ELR (cell line): Measurements from ENCODE around the gene ARL14EP.

Source experiments
- DNase-seq: peaks from one replicate; pipeline ENCODE4 v3.0.0-alpha.2; 2015; ENCODE audit warnings: low read depth

Gene ARL14EP

DNA sequence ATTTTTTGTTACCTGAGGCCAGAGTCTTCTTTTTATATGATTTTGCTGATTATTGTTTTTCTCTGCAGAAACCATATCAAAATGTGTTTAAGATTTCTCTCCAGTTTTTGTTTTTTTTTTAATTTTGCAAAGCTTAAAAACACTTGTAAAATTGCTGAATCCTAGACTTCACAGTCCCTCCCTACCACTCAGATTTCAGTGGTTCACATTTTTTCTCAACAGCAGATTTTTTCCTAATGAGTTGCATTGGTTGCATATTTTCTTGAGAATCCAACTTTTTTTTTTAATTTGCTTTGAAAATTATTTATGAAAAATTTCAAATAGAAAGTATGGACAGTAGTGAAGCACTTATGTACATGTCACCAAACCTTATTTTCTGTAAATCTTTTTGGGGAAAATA is 5.8 kb downstream of the ARL14EP start:
- DNase-seq = no peak

DNA sequence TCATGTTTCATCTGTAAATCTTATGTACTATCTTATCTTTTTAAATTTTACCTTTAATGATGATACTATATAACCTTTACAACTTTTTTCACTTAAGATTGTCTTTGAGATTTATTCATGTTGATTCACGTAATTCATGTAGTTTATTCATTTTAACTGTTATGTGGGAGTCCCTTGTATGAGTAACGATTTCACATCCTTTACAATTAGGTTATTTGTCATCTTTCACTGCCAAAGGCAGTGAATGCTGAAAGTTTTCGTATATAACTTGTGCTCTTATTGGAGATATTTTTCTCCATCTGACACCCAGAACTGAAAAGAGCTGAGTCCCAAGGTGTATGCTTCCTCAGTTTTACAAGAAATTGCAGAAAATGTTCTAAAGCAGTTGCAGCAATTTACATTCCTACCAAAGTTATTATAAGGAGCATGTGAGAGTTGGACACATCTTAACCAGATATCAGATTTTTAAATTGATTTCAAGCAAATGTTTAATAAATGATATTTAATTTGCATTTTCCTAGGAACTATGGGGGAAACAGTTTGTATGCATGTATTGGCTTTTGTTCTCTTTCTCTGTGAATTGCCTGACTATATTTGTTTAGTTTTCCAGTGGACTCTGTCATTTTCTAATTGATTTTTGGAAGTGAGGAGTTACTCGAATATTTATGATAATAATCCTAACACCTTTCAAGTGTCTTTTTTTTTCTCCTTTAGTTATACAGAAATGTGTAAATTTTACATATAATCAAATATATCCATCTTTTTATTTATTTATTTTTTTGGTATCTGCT is 6.4 kb downstream of the ARL14EP start:
- DNase-seq = no peak

DNA sequence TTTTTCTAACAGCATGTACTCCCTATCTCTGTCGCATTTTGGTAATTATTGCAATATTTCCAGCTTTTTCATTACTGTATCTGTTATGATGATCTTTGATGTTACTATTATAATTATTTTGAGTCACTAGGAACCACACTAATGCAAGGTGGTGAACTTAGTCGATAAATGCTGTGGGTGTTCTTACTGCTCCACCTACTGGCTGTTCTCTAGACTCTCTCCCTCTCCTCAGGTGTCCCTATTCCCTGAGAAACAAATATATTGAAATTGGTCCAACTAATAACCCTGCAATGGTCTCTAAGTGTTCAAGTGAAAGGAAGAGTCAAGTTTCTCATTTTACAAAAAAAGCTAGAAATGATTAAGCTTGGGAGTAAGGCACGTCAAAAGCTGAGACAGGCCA is 10.5 kb downstream of the ARL14EP start:
- DNase-seq = peak; percentile 24

DNA sequence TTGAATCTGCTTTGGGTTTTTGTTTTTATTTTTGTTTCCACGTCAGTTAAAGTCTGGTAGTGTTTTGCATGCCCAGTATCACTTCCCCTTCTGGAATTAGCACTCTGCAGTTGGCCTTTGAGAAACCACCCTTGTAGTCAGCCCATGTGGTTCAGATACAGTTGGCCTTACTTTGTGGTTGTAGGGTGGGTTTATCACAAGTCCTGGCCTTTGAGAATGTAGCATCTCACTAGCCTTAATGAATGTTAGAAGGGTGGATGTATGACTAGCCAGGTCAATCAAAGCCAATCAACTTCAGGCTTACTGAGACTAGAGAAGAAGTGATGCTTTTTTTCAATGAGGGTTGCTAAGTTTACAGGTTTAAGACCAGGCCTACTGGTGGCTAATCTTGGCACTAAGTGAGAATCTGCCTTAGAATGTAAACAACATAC is 19.8 kb downstream of the ARL14EP start:
- DNase-seq = no peak

DNA sequence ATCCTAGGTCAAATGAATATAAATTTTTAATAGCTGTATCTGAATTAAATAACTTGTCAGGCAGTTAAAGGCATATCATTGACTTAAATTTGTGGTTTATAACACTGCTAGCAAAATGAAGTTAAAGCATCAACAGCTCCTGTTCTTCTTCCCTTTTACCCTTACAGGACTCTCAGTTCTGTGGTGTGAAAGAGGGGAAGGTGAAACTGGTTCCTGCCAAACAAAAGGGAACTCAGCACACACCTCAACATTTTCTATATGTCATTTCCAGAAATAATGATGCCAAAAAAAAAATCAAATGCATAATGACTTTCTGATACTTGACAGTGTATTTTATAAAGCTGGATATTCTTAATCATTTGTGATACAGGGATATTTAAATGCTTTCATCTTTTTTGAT is 21.2 kb downstream of the ARL14EP start:
- DNase-seq = no peak

DNA sequence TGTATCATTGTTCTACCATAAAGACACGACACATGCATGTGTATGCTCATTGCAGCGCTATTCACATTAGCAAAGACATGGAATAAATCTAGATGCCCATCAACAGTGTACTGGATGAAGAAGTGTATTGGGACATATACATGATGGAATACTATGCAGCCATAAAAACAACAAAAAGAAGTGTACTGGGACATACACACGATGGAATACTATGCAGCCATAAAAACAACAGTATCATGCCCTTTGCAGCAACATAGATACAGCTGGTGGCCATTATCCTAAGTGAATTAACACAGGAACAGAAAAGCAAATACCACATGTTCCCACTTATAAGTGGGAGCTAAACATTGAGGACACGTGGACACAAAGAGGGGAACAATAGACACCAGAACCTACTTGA is 22.7 kb downstream of the ARL14EP start:
- DNase-seq = no peak

DNA sequence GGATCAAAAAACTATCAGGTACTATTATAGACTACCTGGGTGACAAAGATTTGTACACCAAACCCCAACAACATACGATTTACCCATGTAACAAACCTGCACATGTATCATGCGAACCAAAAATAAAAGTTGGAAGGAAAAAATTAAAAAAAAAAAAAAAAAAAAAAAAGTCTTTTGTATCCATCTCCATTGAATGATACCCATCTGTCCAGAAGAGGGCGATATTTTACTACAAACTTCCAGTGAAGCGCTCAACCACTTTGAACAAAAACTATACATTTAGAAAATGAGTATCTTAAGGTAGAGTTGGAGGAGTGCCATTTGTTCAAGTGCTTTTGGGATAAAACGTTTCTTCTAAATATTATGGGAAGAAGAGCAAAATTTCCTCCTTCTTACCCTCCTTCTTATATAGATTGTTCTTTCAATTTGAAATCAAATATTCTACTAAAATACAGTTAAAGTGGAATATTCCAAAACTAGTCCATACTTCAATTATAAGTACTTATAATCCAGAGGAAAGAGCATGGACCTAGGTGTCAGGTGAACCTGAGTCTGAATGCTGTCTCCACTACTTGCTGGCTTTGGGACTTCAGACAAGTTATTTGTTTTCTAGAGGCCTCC is 23.3 kb downstream of the ARL14EP start:
- peak; percentile 62 for DNase-seq

DNA sequence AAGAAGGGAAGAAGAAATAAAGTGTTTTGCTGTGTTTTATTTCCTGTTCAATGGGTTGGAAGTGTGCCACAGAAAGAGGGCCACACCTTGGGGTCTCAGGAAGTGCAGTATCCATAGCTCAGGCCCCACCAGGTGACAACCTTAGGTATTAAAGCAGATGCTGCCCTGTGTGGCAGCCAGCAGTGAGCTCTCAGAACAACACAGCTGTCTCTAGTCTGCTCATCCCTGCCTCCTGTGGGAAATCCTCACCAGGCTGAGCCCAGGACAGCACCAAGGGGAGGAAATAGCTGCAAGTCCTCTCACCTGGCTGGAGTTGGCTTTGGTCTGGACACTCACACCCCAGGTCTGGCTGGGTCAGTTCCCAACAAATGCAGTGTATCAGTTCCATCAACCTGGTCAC is 25.1 kb downstream of the ARL14EP start:
- no peak for DNase-seq

DNA sequence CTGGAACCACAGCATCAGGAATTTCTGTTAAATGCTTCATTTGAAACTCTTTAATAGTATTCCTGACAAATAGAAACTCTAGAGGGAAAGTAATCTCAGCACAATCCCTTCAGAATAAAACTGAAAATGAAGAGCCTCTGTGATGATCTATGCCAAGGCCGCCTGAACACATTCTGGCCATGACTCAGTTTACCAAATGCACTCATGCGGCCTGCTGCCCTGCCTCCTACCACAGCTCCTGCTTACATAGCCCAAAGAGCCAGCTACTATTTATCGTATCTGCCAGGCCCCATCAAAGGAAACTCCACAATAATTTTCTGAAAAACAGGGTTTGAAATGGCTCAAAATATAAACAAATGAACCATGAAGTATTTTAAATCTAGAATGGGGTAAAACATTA is 27.0 kb downstream of the ARL14EP start:
- no peak for DNase-seq

DNA sequence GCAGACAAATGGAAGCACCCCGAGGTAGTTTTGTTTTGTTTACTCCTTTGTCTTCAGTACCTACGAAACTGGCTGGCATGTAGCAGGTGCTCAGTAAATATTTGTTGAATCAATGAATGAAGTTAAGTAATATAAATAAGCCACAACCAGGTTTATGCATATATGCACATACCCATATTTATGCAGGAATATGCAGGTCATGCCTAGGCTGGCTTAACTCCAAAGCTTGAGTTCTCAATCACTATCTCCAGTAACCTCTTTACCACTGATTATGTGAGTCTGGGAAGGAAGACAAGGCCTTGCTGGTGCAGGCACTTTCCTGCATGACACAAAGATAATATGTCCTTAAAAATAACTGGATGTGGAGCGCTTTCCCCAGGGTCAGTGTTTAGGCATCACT is 27.5 kb downstream of the ARL14EP start:
- no peak for DNase-seq

DNA sequence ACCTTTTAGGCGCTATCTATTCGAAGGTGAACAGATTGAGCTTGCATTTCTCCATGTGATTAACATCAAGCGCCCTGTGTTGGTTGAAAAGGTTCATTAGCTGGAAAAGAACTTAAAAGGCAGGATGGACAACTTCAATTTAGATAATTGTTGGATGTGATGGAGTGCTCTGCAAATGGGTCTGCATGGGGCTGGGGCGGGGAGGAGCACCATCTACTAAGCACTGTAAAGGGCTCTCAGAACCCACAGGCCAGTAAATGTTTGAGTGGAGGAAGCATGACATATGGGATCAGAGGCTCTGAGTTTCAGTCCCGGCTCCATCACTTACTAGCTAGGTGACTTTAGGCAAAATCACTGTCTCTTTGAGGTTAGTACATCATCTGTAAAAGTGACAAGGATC is 28.2 kb downstream of the ARL14EP start:
- DNase-seq = no peak

DNA sequence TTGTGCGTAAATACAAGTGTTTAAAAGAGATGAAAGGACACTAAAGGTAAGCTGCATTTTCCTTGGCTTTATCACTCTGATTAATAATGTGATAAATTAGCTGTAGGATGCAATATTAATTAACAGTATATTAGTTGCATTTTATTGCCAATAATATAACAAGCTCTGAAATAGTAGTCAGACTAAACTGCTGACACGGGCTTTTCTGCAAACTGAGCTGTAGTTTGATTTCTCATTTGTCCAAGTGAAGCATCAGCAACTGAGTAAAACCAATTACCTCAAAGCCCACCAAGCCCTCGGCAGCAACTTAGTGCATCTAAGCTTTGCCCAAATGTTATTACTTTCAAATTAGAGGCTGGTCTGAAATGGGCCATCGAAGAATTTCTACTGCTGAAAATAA is 33.5 kb downstream of the ARL14EP start:
- DNase-seq = no peak

DNA sequence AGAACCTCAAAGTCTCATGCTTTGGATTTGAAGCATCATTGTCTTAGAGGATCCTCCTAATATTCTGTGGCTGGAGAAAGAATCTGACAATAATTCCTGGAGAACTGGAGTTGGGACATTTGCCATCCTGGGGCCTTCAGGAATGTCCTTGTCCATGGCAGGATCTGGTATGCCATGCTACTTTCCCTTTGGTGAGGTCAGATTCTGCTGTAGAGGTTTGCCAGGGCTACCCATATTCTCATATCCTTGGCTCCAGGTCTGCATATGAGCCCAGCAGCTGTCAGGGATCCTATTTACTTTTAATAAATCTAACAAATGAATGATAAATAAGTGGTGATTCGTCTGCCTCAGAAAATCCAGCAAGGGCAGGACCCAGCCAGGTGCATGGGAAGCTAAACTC is 35.0 kb downstream of the ARL14EP start:
- no peak for DNase-seq

DNA sequence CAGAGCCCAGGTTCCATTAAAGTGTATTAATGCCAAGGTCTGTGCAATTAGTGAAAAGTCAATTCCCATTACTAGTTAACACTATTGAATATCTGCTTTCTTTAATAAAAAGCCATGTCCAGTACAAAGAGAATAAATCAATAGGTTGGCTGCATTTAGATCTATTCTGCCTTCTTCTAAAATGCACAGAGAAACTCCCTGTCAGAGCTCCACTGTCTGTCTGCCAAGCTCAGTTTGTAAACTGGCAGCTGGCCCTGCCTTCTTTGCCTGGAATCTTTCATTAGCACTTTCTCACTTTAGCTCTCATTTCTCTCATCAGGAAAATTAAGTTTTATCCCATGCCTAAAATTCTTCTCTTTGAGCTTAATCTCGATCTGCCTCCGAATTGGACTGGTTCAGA is 35.6 kb downstream of the ARL14EP start:
- no peak for DNase-seq

DNA sequence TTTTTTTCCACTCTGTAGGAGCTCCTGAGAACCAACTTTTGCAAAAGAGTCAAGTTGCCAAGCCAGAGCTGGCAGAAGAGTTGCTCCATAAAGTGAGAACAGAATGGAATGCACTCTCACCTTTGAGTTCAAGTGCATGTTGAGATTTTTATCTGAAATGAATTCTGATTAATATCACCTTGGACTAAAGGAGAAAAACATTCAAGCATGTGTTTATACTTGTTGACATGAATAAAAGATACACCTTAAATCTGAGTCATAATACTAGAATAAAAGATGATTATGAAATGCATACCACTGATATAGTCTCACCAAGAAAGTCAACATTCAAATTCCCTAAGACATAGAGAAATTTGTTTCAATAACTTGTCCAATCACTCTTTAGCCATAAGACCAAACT is 37.8 kb downstream of the ARL14EP start:
- no peak for DNase-seq

DNA sequence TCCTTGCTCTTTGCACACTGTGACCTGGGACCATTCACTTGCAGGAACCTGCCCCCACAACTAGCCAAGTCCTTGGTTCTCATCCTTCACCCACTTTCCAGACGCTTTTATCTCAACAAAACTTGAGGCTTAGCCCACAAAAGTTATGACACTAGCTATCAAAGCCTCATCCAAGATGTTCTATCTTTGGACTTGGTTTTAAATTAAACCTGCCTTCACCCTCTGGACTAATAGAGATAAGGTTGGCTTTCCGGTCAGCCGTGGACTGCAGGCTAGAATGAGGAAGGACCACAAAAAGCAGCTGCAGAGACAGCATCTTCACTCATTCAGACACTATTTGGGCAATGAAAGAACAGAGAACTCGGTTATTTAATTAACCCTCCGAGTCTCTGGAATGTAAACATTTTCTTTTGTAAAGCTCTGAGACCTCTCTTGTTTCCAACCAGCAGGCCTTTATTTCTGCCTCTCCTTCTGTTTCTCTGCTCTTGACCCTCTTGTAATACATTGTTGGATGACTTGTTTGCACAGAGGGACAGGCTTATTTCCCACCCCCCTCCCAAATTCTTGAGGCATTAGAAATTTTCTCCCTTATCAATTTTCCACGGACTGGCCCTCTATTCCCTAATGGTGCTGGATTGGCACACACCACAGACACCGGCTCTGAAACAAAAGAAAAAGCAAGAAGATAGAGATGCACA is 41.4 kb downstream of the ARL14EP start:
- no peak for DNase-seq

DNA sequence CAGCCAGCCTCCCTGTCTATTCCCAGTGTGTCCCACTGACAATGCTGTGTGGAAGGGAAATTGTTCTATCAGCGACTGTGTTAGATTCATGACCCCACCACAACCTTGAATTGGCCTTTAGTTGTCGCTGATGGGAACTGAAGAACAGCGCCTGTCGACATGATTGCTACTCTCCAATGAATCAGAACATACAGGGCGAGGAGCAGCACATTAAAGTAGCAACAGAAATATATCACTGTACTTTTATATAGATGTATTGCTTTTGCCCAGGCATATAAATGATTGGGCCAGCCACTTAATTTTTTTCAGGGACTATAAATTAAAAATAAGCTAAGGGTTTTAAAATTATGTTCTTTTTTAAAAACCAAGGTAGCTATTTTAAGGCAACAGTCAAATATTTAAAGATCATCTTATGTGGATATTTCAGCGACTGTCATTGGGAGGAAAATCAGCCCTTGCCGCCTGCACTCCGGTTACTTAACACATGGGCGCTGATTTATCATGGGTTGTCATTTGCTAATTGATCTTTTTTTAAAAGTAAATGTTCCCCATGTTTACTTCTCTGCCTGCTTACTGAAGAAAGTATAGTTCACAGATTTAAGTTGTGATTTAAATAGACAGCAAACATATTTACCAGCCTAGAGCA is 42.1 kb downstream of the ARL14EP start:
- no peak for DNase-seq

DNA sequence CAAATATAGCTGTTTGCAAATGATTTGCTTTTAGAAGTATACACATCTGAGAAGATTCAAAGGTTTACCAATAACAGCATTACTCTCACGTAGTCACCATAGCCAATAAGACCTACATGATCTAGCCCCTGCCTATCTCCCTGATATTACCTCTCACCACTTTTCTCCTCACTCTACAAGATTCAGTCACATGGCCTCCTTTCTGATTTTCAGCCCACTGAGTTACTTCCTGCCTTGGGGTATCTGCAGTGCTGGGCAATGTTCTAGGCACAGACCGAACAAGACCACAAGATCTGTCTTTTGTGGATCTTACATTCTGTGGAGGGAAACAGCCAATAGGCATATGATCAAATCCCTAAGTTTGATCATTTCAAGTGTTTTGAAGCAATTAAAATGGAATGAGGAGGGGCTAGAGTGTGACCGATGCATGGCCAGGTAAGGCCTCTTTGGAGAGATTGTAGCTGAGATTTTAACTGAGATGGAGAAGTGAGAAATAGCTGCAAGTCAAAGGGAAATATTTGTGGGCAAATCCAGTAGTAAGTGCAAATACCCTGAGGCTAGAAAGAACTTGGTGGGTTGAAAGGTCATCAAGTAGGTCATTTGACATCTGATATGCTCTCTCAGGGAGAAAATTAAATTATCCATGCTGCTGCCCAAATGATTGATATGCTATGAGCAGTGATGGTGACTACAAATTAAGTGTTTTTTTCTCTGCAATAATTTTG is 43.1 kb downstream of the ARL14EP start:
- no peak for DNase-seq

DNA sequence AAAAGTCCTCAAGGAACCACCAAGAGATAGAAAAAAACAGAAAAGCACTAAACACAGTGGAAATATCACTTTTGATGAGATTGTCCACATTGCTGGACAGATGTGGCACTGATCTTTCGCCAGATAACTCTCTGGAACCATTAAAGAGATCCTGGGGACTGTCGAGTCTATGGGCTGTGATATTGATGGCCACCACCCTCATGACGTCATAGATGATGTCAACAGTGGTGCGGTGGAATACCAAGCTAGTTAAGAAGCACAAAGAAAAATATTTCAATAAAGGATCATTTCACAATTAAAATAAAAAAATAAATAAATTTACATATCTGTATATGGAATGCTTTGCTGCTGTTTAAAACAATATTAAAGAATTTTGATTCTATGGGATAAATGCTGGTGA is 45.5 kb downstream of the ARL14EP start:
- no peak for DNase-seq

DNA sequence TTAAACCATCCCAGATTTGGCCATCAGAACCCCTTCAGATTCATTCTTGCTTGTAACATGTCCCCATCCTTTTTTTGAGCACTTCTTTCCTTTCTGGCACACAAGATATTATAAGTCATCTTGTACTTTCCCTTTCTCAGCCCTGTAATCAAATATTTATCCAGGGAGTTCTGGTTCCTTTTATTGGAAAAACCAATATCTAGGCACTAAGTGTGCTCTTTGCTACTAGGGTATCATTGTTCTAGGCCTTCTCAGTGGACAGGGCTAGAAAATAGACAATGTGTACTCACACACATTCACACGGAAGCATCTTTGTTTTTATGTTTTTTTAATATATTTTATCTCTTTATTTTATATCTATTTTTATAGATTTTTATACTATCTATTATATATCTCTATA is 47.3 kb downstream of the ARL14EP start:
- DNase-seq = no peak

DNA sequence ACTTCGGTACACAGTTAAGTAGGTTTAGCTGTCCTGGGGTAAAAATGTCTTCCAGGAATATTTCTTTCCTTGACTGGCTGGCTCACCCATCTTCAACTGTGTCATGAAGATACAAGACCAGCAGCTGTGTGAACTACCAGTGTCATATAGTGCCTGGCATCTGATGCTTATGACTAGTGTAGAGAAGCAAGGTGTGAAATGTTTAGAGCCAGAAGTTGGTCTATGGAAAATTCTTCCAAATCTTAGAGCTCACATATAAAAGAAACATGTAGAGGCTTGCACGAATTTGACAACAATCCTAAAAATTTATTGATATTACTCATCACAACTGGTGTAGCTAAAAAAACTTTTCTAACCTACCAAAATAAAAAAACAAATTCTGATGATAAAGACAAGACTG is 54.4 kb downstream of the ARL14EP start:
- DNase-seq = no peak

DNA sequence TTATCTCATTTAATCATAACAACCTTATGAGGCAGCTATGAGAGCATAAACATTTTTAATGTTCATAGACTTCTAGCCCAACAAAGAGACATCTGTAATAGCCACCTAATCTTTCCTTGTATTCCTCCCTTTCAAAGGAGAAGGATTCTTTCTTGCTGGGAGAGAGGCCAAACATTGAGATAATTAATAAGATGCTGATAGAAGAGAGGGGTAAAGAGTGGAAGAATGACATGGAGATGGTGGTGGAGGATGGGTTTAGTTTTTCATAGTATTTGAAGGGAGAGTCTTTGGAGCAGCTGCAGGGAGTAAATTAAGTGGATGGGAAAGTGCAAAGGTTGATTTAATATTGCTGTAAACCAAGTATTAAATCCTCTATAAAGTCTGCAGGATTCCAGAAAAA is 57.9 kb downstream of the ARL14EP start:
- no peak for DNase-seq
